HEK293 (cell line): ENCODE data around the gene ODF2.

Experiments used
- GFI1B ChIP-seq: fragments of 450-650 bp; formaldehyde crosslinking; IDR thresholded peaks from 2 replicates; pipeline ENCODE4 v1.5.1; 2016; ENCODE audit warnings: missing biosample characterization, missing genetic modification characterization
- GLIS1 ChIP-seq: fragments of 450-650 bp; formaldehyde crosslinking; IDR thresholded peaks from 2 replicates; pipeline ENCODE4 v1.5.1; 2016; ENCODE audit warnings: missing biosample characterization, missing genetic modification characterization
- HOXC10 ChIP-seq: sonication (generic); formaldehyde crosslinking; IDR thresholded peaks from 2 replicates; pipeline ENCODE4 v1.8.1; 2023; ENCODE audit warnings: mild to moderate bottlenecking, missing genetic modification reagents
- MYNN ChIP-seq: fragments of 450-650 bp; formaldehyde crosslinking; IDR thresholded peaks from 2 replicates; pipeline ENCODE4 v1.5.1; 2016; ENCODE audit warnings: missing biosample characterization, missing genetic modification characterization, borderline replicate concordance
- ZNF501 ChIP-seq: fragments of 450-650 bp; formaldehyde crosslinking; IDR thresholded peaks from 2 replicates; pipeline ENCODE4 v1.5.1; 2016; ENCODE audit warnings: missing biosample characterization, missing genetic modification characterization
- ZNF529 ChIP-seq: fragments of 450-650 bp; formaldehyde crosslinking; IDR thresholded peaks from 2 replicates; pipeline ENCODE4 v1.5.1; 2017; ENCODE audit warnings: missing genetic modification characterization, missing biosample characterization; ENCODE audit not compliant: insufficient replicate concordance
- ZNF548 ChIP-seq: fragments of 450-650 bp; formaldehyde crosslinking; IDR thresholded peaks from 2 replicates; pipeline ENCODE4 v1.5.1; 2016; ENCODE audit warnings: missing biosample characterization, missing genetic modification characterization
- ZNF558 ChIP-seq: fragments of 450-650 bp; formaldehyde crosslinking; IDR thresholded peaks from 2 replicates; pipeline ENCODE4 v1.5.1; 2016; ENCODE audit warnings: missing biosample characterization, missing genetic modification characterization
- ZNF654 ChIP-seq: fragments of 450-650 bp; formaldehyde crosslinking; IDR thresholded peaks from 2 replicates; pipeline ENCODE4 v1.5.1; 2016; ENCODE audit warnings: low read depth, missing biosample characterization, missing genetic modification characterization
- ZNF677 ChIP-seq: fragments of 450-650 bp; IDR thresholded peaks from 2 replicates; pipeline ENCODE4 v1.5.0; 2018; ENCODE audit warnings: missing biosample characterization, mild to moderate bottlenecking, missing genetic modification characterization, moderate library complexity
- ZNF843 ChIP-seq: fragments of 450-650 bp; formaldehyde crosslinking; IDR thresholded peaks from 2 replicates; pipeline ENCODE4 v1.5.1; 2016; ENCODE audit warnings: missing biosample characterization, missing genetic modification characterization
- TF ChIP-seq, protein P1 (sequence below): fragments of 450-650 bp; formaldehyde crosslinking; IDR thresholded peaks from 2 replicates; pipeline ENCODE4 v1.5.1; 2016; ENCODE audit warnings: missing biosample characterization, missing genetic modification characterization, borderline replicate concordance
- TF ChIP-seq, protein P2 (sequence below): fragments of 450-650 bp; formaldehyde crosslinking; IDR thresholded peaks from 2 replicates; pipeline ENCODE4 v1.5.0; 2017; ENCODE audit warnings: missing biosample characterization, missing genetic modification characterization, borderline replicate concordance
- TF ChIP-seq, protein P3 (sequence below): fragments of 450-650 bp; formaldehyde crosslinking; IDR thresholded peaks from 2 replicates; pipeline ENCODE4 v1.5.1; 2016; ENCODE audit warnings: missing biosample characterization, missing genetic modification characterization
- TF ChIP-seq, protein P4 (sequence below): fragments of 450-650 bp; formaldehyde crosslinking; IDR thresholded peaks from 2 replicates; pipeline ENCODE4 v1.5.1; 2017; ENCODE audit warnings: missing biosample characterization, missing genetic modification characterization
- TF ChIP-seq, protein P5 (sequence below): fragments of 450-650 bp; formaldehyde crosslinking; IDR thresholded peaks from 2 replicates; pipeline ENCODE4 v1.5.1; 2016; ENCODE audit warnings: missing biosample characterization, missing genetic modification characterization

Gene ODF2

DNA sequence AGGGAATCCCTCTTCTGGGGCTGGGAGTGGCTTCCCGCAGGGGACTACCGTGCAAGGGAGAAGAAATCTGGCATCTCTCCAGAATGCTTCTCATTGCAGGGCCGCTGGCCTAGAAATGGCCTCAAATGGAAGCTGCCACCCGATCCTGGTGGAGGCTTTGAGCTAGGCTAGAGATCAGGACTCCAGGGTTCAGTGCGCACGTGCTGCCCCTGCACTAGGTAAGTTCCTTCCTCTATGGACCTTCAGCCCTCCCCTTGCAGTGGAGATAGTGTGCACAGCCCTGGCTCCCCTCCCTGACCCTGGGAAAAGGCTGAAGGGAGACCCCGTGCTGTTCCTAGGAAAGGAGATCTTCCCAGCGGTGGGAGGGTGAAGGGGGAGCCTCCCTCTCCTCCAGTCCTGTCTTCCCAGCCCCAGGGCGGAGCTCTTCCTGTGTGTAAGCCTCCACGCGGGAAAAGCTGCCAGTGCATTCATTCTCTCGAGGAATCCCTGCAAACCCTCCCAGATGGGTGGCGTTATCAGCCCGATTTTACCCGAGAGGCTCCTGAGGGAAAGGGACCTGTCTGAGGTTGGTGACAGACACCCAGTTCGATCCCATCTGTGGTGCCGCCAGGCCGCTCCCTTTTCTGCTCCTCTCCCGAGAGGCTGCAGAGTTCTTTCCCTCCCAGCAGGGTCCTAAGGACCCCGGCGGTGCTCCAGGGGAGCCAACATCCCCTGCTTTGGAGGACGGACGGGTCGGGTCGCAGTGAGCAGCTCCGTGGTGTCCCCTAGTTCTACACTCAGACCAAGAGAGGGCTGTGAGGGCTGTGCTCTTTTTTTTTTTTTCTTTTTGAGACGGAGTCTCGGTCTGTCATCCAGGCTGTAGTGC, 36.5 kb upstream of the ODF2 start (continued):
- TF ChIP-seq, protein P1, sequence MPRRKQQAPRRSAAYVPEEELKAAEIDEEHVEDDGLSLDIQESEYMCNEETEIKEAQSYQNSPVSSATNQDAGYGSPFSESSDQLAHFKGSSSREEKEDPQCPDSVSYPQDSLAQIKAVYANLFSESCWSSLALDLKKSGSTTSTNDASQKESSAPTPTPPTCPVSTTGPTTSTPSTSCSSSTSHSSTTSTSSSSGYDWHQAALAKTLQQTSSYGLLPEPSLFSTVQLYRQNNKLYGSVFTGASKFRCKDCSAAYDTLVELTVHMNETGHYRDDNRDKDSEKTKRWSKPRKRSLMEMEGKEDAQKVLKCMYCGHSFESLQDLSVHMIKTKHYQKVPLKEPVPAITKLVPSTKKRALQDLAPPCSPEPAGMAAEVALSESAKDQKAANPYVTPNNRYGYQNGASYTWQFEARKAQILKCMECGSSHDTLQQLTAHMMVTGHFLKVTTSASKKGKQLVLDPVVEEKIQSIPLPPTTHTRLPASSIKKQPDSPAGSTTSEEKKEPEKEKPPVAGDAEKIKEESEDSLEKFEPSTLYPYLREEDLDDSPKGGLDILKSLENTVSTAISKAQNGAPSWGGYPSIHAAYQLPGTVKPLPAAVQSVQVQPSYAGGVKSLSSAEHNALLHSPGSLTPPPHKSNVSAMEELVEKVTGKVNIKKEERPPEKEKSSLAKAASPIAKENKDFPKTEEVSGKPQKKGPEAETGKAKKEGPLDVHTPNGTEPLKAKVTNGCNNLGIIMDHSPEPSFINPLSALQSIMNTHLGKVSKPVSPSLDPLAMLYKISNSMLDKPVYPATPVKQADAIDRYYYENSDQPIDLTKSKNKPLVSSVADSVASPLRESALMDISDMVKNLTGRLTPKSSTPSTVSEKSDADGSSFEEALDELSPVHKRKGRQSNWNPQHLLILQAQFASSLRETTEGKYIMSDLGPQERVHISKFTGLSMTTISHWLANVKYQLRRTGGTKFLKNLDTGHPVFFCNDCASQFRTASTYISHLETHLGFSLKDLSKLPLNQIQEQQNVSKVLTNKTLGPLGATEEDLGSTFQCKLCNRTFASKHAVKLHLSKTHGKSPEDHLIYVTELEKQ (tag by site-specific recombination): no peak
- TF ChIP-seq ZNF558 (tag by site-specific recombination) (no peak), ZNF548 (tag by site-specific recombination) (no peak), HOXC10 (CRISPR knock-in tag) (no peak), GFI1B (tag by site-specific recombination) (no peak), ZNF654 (no peak), GLIS1 (no peak; the same call in 1 of the 2 replicates), ZNF501 (tag by site-specific recombination) (no peak), ZNF843 (tag by site-specific recombination) (no peak), MYNN (tag by site-specific recombination) (no peak), ZNF677 (no peak), ZNF529 (tag by site-specific recombination) (no peak)
- TF ChIP-seq, protein P2, sequence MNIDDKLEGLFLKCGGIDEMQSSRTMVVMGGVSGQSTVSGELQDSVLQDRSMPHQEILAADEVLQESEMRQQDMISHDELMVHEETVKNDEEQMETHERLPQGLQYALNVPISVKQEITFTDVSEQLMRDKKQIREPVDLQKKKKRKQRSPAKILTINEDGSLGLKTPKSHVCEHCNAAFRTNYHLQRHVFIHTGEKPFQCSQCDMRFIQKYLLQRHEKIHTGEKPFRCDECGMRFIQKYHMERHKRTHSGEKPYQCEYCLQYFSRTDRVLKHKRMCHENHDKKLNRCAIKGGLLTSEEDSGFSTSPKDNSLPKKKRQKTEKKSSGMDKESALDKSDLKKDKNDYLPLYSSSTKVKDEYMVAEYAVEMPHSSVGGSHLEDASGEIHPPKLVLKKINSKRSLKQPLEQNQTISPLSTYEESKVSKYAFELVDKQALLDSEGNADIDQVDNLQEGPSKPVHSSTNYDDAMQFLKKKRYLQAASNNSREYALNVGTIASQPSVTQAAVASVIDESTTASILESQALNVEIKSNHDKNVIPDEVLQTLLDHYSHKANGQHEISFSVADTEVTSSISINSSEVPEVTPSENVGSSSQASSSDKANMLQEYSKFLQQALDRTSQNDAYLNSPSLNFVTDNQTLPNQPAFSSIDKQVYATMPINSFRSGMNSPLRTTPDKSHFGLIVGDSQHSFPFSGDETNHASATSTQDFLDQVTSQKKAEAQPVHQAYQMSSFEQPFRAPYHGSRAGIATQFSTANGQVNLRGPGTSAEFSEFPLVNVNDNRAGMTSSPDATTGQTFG (tag by site-specific recombination): no peak
- TF ChIP-seq, protein P3, sequence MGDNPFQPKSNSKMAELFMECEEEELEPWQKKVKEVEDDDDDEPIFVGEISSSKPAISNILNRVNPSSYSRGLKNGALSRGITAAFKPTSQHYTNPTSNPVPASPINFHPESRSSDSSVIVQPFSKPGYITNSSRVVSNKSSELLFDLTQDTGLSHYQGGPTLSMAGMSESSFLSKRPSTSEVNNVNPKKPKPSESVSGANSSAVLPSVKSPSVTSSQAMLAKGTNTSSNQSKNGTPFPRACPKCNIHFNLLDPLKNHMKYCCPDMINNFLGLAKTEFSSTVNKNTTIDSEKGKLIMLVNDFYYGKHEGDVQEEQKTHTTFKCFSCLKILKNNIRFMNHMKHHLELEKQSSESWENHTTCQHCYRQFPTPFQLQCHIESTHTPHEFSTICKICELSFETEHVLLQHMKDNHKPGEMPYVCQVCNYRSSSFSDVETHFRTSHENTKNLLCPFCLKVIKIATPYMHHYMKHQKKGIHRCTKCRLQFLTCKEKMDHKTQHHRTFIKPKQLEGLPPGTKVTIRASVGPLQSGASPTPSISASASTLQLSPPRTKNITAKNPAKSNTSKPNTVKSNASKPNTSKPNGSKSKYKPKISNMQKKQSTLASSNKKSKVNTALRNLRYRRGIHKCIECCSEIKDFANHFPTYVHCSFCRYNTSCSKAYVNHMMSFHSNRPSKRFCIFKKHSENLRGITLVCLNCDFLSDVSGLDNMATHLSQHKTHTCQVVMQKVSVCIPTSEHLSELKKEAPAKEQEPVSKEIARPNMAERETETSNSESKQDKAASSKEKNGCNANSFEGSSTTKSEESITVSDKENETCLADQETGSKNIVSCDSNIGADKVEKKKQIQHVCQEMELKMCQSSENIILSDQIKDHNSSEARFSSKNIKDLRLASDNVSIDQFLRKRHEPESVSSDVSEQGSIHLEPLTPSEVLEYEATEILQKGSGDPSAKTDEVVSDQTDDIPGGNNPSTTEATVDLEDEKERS: no peak
- TF ChIP-seq, protein P4, sequence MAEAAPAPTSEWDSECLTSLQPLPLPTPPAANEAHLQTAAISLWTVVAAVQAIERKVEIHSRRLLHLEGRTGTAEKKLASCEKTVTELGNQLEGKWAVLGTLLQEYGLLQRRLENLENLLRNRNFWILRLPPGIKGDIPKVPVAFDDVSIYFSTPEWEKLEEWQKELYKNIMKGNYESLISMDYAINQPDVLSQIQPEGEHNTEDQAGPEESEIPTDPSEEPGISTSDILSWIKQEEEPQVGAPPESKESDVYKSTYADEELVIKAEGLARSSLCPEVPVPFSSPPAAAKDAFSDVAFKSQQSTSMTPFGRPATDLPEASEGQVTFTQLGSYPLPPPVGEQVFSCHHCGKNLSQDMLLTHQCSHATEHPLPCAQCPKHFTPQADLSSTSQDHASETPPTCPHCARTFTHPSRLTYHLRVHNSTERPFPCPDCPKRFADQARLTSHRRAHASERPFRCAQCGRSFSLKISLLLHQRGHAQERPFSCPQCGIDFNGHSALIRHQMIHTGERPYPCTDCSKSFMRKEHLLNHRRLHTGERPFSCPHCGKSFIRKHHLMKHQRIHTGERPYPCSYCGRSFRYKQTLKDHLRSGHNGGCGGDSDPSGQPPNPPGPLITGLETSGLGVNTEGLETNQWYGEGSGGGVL (tag by site-specific recombination): peak; percentile 75
- TF ChIP-seq, protein P5, sequence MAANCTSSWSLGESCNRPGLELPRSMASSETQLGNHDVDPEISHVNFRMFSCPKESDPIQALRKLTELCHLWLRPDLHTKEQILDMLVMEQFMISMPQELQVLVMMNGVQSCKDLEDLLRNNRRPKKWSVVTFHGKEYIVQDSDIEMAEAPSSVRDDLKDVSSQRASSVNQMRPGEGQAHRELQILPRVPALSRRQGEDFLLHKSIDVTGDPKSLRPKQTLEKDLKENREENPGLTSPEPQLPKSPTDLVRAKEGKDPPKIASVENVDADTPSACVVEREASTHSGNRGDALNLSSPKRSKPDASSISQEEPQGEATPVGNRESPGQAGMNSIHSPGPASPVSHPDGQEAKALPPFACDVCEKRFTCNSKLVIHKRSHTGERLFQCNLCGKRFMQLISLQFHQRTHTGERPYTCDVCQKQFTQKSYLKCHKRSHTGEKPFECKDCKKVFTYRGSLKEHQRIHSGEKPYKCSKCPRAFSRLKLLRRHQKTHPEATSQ (tag by site-specific recombination): no peak
- TF ChIP-seq, all 188 proteins: peak for 23
